DOHH2 (cell line): Measurements from ENCODE around the gene RUNX1.

Experiments
- H3F3A ChIP-seq: fragments of 200-600 bp; sonication (generic), shearing (Covaris generic); 2 replicates; pipeline ENCODE4 v1.6.0; 2016; ENCODE audit warnings: antibody characterized with exemption, mild to moderate bottlenecking; ENCODE audit not compliant: control insufficient read depth, insufficient read depth
- H3K27ac ChIP-seq: fragments of 200-600 bp; sonication (generic); 2 replicates; pipeline ENCODE4 v1.5.1; 2014; ENCODE audit warnings: low read depth, mild to moderate bottlenecking, low read length, moderate library complexity
- H3K27me3 ChIP-seq: fragments of 200-600 bp; sonication (generic); 2 replicates; pipeline ENCODE4 v1.6.1; 2014; ENCODE audit warnings: mild to moderate bottlenecking, low read length, mixed read lengths; ENCODE audit not compliant: control insufficient read depth
- H3K36me3 ChIP-seq: fragments of 200-600 bp; sonication (generic); 2 replicates; pipeline ENCODE4 v1.6.1; 2014; ENCODE audit warnings: mild to moderate bottlenecking, low read length, moderate library complexity, mixed read lengths; ENCODE audit not compliant: control insufficient read depth
- H3K4me1 ChIP-seq: fragments of 200-600 bp; sonication (generic); 2 replicates; pipeline ENCODE4 v1.6.1; 2014; ENCODE audit warnings: mild to moderate bottlenecking, low read length, mixed read lengths; ENCODE audit not compliant: control insufficient read depth
- H3K4me2 ChIP-seq: fragments of 200-600 bp; sonication (generic); 2 replicates; pipeline ENCODE4 v1.6.0; 2014; ENCODE audit warnings: mild to moderate bottlenecking, low read length, moderate library complexity
- H3K4me3 ChIP-seq: fragments of 200-600 bp; sonication (generic); 2 replicates; pipeline ENCODE4 v1.5.1; 2014; ENCODE audit warnings: mild to moderate bottlenecking, low read length, mixed read lengths
- H3K79me2 ChIP-seq: fragments of 200-600 bp; sonication (generic); 2 replicates; pipeline ENCODE4 v1.6.1; 2014; ENCODE audit warnings: mild to moderate bottlenecking, low read length, mixed read lengths; ENCODE audit not compliant: control insufficient read depth
- H3K9me2 ChIP-seq: fragments of 200-600 bp; sonication (generic); replicated peaks from 2 replicates; pipeline ENCODE4 v1.6.1; 2014; ENCODE audit warnings: mild to moderate bottlenecking, low read length, mixed read lengths; ENCODE audit not compliant: control insufficient read depth
- H3K9me3 ChIP-seq: fragments of 200-600 bp; sonication (generic); 2 replicates; pipeline ENCODE4 v1.6.1; 2014; ENCODE audit warnings: antibody characterized with exemption, low read length, mixed read lengths; ENCODE audit not compliant: control insufficient read depth, insufficient read depth
- H4K20me1 ChIP-seq: fragments of 200-600 bp; sonication (generic); 2 replicates; pipeline ENCODE4 v1.6.0; 2014; ENCODE audit warnings: low read depth, mild to moderate bottlenecking, antibody characterized with exemption, low read length, moderate library complexity; ENCODE audit not compliant: control insufficient read depth, insufficient read depth
- CTCF ChIP-seq: fragments of 200-600 bp; sonication (generic); IDR thresholded peaks from one replicate; pipeline ENCODE4 v1.5.1; 2014; ENCODE audit warnings: antibody characterized with exemption, mild to moderate bottlenecking, low read depth, low read length; ENCODE audit not compliant: poor library complexity, severe bottlenecking
- EZH2phosphoT487 ChIP-seq: fragments of 200-600 bp; sonication (generic); IDR thresholded peaks from 2 replicates; pipeline ENCODE4 v1.6.1; 2017; ENCODE audit warnings: borderline replicate concordance, mild to moderate bottlenecking, antibody characterized with exemption, low read length, moderate library complexity, mixed read lengths

Gene RUNX1

GRCh38 chr21:34858559-34858958, 190.5 kb downstream of the RUNX1 start:
- no peaks in the 10 kb centered on the region for H3K9me3 ChIP-seq
- H3K36me3 ChIP-seq, result peaks cover 94% of the 10 kb centered on the region
- no peak overlapping the region for H3K27ac ChIP-seq
- no peak overlapping the region for H3K4me2 ChIP-seq
- peaks cover 20% of the 10 kb centered on the region for H3K4me1 ChIP-seq
- no peak overlapping the region for H3K4me3 ChIP-seq
- TF ChIP-seq EZH2phosphoT487, result no peak
- no peak for TF ChIP-seq CTCF
- H3K27me3 ChIP-seq, result no peaks in the 10 kb centered on the region
- no peaks in the 10 kb centered on the region for H3F3A ChIP-seq
- H3K9me2 ChIP-seq, result no peaks in the 10 kb centered on the region
- H3K79me2 ChIP-seq, result peaks cover 6% of the 10 kb centered on the region; the same call in 1 of the 2 replicates
- no peaks in the 10 kb centered on the region for H4K20me1 ChIP-seq

GRCh38 chr21:34857874-34858273, 191.2 kb downstream of the RUNX1 start:
- H3K36me3 ChIP-seq, result peaks cover 96% of the 10 kb centered on the region

GRCh38 chr21:34857122-34857713, 191.9 kb downstream of the RUNX1 start:
- H3K27me3 ChIP-seq, result no peaks in the 10 kb centered on the region
- peaks cover 2% of the 10 kb centered on the region; the same call in 1 of the 2 replicates for H3K79me2 ChIP-seq
- H3K4me1 ChIP-seq, result peaks cover 20% of the 10 kb centered on the region
- H3K4me2 ChIP-seq, result no peak overlapping the region
- peak overlapping the region; percentile 1; the same call in 1 of the 2 replicates for H3K27ac ChIP-seq
- no peaks in the 10 kb centered on the region for H4K20me1 ChIP-seq
- no peaks in the 10 kb centered on the region for H3K9me2 ChIP-seq
- H3F3A ChIP-seq, result no peaks in the 10 kb centered on the region
- peaks cover 96% of the 10 kb centered on the region for H3K36me3 ChIP-seq
- no peaks in the 10 kb centered on the region for H3K9me3 ChIP-seq
- TF ChIP-seq EZH2phosphoT487 (no peak), CTCF (no peak)
- no peak overlapping the region for H3K4me3 ChIP-seq

More at GRCh38 chr21:34857874-34858273, 191.2 kb downstream of the RUNX1 start:
- no peaks in the 10 kb centered on the region for H4K20me1 ChIP-seq
- H3K4me3 ChIP-seq, result no peak overlapping the region
- H3K4me2 ChIP-seq, result no peak overlapping the region
- no peaks in the 10 kb centered on the region for H3K9me3 ChIP-seq
- no peaks in the 10 kb centered on the region for H3F3A ChIP-seq
- H3K9me2 ChIP-seq, result no peaks in the 10 kb centered on the region
- H3K4me1 ChIP-seq, result peaks cover 20% of the 10 kb centered on the region
- H3K79me2 ChIP-seq, result peaks cover 2% of the 10 kb centered on the region; the same call in 1 of the 2 replicates
- TF ChIP-seq CTCF (no peak), EZH2phosphoT487 (no peak)
- H3K27me3 ChIP-seq, result no peaks in the 10 kb centered on the region
- peak overlapping the region; percentile 1; the same call in 1 of the 2 replicates for H3K27ac ChIP-seq
